ENCODE data around the gene G6PC1.
"Not testable (repeated sequence)": the region's sequence is repeated elsewhere in the genome, so short reads cannot be mapped to it uniquely, and the experiment has no call there.

G6PC1 gene

DNA sequence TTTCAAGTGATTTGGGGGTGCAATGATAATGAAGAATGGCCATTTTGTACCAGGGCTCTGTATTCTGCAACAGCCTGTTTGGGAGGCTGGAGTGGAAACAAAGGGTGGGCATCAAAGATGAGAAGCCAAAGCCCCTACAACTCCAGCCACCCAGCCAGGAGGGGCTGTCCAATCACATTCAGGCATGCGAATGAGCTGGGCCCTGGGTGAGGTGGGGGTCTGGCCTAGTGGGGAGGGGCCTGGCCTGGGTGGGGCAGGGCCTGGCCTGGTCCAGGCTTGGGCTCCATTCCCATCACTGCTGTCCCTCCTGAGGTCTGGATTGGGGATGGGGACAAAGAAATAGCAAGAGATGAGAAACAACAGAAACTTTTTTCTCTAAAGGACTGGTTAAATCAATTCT is 43.2 kb upstream of the G6PC1 start:
- Histone ChIP-seq H3K9ac (no peak overlapping the region), H3K27ac (no peak overlapping the region)
- TF ChIP-seq, protein P1, sequence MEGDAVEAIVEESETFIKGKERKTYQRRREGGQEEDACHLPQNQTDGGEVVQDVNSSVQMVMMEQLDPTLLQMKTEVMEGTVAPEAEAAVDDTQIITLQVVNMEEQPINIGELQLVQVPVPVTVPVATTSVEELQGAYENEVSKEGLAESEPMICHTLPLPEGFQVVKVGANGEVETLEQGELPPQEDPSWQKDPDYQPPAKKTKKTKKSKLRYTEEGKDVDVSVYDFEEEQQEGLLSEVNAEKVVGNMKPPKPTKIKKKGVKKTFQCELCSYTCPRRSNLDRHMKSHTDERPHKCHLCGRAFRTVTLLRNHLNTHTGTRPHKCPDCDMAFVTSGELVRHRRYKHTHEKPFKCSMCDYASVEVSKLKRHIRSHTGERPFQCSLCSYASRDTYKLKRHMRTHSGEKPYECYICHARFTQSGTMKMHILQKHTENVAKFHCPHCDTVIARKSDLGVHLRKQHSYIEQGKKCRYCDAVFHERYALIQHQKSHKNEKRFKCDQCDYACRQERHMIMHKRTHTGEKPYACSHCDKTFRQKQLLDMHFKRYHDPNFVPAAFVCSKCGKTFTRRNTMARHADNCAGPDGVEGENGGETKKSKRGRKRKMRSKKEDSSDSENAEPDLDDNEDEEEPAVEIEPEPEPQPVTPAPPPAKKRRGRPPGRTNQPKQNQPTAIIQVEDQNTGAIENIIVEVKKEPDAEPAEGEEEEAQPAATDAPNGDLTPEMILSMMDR (IDR thresholded peaks at IDR 0.05), result no peak

DNA sequence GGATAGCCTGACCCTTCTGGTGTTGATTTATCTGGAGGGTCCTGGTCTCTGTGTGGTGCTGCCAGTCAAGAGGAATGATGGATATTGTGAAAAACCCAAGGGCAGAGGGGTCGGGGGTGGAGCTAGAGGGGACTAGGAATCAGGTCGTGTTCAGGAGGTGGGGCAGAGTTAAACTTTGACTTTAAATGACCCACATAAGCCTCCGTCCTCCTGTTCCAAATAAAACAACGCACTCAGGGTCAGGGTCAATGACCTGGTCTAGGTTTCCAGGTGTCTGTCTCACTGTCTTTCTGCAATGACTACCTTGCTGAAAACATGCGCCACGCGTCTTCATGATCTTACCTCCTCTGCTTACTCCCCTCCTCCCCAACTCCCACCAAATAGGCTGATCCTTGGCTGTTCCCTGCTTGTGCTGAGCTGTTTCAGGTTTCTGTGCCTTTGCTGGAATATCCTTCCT is 34.9 kb upstream of the G6PC1 start:
- TF ChIP-seq, protein P1 (IDR thresholded peaks at IDR 0.05), result no peak
- Histone ChIP-seq H3K27ac (no peak overlapping the region), H3K9me3 (ENCODE audit: control insufficient read depth, low read length) (no peaks in the 10 kb centered on the region), H3K27me3 (ENCODE audit: control insufficient read depth, insufficient read depth, low read length) (no peaks in the 10 kb centered on the region), H3K4me1 (no peaks in the 10 kb centered on the region), H3K79me2 (no peaks in the 10 kb centered on the region), H3K4me3 (ENCODE audit: low read depth, low read length) (no peak overlapping the region), H3K9ac (no peak overlapping the region), H3K4me2 (ENCODE audit: low read length) (no peak overlapping the region), H3K36me3 (ENCODE audit: control insufficient read depth, insufficient read depth, low read length) (no peaks in the 10 kb centered on the region), H2AFZ (no peak overlapping the region)

More for the DNA sequence above, 43.2 kb upstream of the G6PC1 start:
- no peak overlapping the region for H3K4me3 ChIP-seq (ENCODE audit: low read depth, low read length)
- no peaks in the 10 kb centered on the region for H3K79me2 ChIP-seq
- H3K9me3 ChIP-seq (ENCODE audit: control insufficient read depth, low read length), result no peaks in the 10 kb centered on the region
- no peaks in the 10 kb centered on the region for H3K27me3 ChIP-seq (ENCODE audit: control insufficient read depth, insufficient read depth, low read length)
- no peak overlapping the region for H3K4me2 ChIP-seq (ENCODE audit: low read length)
- no peaks in the 10 kb centered on the region for H3K4me1 ChIP-seq
- H2AFZ ChIP-seq, result no peak overlapping the region
- H3K36me3 ChIP-seq (ENCODE audit: control insufficient read depth, insufficient read depth, low read length), result no peaks in the 10 kb centered on the region

DNA sequence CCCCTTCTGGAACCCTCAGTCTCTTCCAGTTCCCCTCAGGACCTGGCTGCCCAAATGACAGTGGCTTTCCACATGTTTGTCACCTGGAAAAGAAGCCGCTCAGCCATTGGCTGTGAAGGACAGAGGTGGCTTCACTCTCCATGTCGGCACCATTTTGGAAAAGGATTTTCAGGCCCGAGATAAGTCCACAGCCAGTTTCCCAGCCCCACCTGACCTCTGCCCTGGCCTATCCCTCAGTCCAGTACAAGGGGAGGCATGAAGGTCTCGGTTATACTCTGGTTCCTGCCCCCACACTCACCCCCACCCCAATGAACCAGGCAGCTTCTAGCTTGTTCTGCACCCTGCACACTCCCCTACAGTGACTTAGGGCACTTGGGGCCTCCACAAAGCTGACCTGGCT is 34.4 kb upstream of the G6PC1 start:
- Histone ChIP-seq H3K9me3 (ENCODE audit: control insufficient read depth, low read length) (no peaks in the 10 kb centered on the region), H3K4me1 (no peaks in the 10 kb centered on the region), H3K36me3 (ENCODE audit: control insufficient read depth, insufficient read depth, low read length) (no peaks in the 10 kb centered on the region), H3K4me2 (ENCODE audit: low read length) (no peak overlapping the region), H3K27ac (no peak overlapping the region), H3K4me3 (ENCODE audit: low read depth, low read length) (no peak overlapping the region), H3K79me2 (no peaks in the 10 kb centered on the region), H3K9ac (no peak overlapping the region), H3K27me3 (ENCODE audit: control insufficient read depth, insufficient read depth, low read length) (no peaks in the 10 kb centered on the region), H2AFZ (no peak overlapping the region)
- TF ChIP-seq, protein P1 (IDR thresholded peaks at IDR 0.05), result no peak

DNA sequence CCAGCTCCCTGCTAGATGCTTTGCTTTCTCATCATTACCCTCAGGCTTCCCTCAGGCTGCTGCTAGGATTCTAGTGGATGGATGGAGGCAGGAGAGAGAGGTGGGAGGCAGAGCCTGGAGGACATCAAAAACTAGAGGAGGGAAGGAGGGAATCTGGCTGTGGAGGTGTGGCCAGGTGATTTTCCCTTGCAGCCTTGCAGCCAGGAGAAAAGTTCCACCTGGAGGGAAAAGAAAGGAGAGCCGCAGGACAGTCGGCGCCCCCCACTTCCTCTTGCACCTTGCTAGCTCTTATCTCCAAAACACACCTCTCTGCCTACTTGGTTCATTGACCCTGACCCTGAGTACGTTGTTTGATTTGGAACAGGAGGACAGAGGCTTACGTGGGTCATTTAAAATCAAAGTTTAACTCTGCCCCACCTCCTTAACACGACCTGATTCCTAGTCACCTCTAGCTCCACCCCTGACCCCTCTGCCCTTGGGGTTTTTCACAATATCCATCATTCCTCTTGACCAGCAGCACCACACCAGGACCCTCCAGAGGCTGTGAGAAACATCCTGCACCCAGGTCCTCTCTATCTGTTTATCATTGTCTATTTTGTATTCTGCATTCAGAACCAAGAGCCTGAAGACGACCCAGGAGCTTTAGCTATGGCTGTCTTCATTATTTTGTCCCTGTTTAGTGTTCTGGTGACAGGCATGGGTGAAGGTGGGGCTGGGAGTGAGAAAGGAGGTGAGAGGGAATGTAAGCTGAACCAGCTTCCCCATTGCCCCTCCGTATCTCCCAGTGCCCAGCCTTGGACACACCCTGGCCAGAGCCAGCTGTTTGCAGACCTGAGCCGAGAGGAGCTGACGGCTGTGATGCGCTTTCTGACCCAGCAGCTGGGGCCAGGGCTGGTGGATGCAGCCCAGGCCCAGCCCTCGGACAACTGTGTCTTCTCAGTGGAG is 33.7 kb upstream of the G6PC1 start:
- TF ChIP-seq, protein P1 (IDR thresholded peaks at IDR 0.05), result no peak
- H3K27ac ChIP-seq, result no peak overlapping the region

DNA sequence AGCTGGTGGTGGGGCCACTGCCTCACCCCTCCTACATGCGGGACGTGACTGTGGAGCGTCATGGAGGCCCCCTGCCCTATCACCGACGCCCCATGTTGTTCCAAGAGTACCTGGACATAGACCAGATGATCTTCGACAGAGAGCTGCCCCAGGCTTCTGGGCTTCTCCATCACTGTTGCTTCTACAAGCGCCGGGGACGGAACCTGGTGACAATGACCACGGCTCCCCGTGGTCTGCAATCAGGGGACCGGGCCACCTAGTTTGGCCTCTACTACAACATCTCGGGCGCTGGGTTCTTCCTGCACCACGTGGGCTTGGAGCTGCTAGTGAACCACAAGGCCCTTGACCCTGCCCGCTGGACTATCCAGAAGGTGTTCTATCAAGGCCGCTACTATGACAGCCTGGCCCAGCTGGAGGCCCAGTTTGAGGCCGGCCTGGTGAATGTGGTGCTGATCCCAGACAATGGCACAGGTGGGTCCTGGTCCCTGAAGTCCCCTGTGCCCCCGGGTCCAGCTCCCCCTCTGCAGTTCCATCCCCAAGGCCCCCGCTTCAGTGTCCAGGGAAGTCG is 32.8 kb upstream of the G6PC1 start:
- H3K4me2 ChIP-seq (ENCODE audit: low read length); H3K79me2 ChIP-seq; H3K4me1 ChIP-seq; H3K9ac ChIP-seq; H2AFZ ChIP-seq; H3K36me3 ChIP-seq (ENCODE audit: control insufficient read depth, insufficient read depth, low read length); H3K4me3 ChIP-seq (ENCODE audit: low read depth, low read length); H3K27me3 ChIP-seq (ENCODE audit: control insufficient read depth, insufficient read depth, low read length); H3K27ac ChIP-seq; H3K9me3 ChIP-seq (ENCODE audit: control insufficient read depth, low read length): not testable (repeated sequence)

More for the DNA sequence above, 33.7 kb upstream of the G6PC1 start:
- Histone ChIP-seq H3K4me2 (ENCODE audit: low read length) (no peak overlapping the region), H3K36me3 (ENCODE audit: control insufficient read depth, insufficient read depth, low read length) (no peaks in the 10 kb centered on the region), H2AFZ (peak overlapping the region; percentile 15), H3K27me3 (ENCODE audit: control insufficient read depth, insufficient read depth, low read length) (no peaks in the 10 kb centered on the region), H3K4me3 (ENCODE audit: low read depth, low read length) (no peak overlapping the region), H3K79me2 (no peaks in the 10 kb centered on the region), H3K4me1 (no peaks in the 10 kb centered on the region), H3K9ac (no peak overlapping the region), H3K9me3 (ENCODE audit: control insufficient read depth, low read length) (no peaks in the 10 kb centered on the region)
